Parathyroid adenoma (tissue), 2 donors: Measurements from ENCODE around the gene EPHB2.

Experiments used
- H2AFZ ChIP-seq: fragments of 300-600 bp; sonication (generic); one replicate; pipeline ENCODE4 v1.7.0; 2017; ENCODE audit warnings: antibody characterized with exemption, mild to moderate bottlenecking
- H3K27ac ChIP-seq: fragments of 300-600 bp; sonication (generic); one replicate; pipeline ENCODE4 v1.7.0; 2017
- H3K27me3 ChIP-seq: fragments of 300-600 bp; sonication (generic); one replicate; pipeline ENCODE4 v1.7.0; 2017; ENCODE audit warnings: low read length; ENCODE audit not compliant: control insufficient read depth, insufficient read depth
- H3K36me3 ChIP-seq: fragments of 300-600 bp; sonication (generic); one replicate; pipeline ENCODE4 v1.7.0; 2017; ENCODE audit warnings: low read length; ENCODE audit not compliant: control insufficient read depth, insufficient read depth
- H3K4me1 ChIP-seq: fragments of 300-600 bp; sonication (generic); one replicate; pipeline ENCODE4 v1.7.0; 2017; ENCODE audit warnings: control low read depth
- H3K4me2 ChIP-seq: fragments of 300-600 bp; sonication (generic); one replicate; pipeline ENCODE4 v1.7.0; 2017; ENCODE audit warnings: low read length
- H3K4me3 ChIP-seq: fragments of 300-600 bp; sonication (generic); one replicate; pipeline ENCODE4 v1.7.0; 2017; ENCODE audit warnings: low read depth, low read length
- H3K79me2 ChIP-seq: fragments of 300-600 bp; sonication (generic); one replicate; pipeline ENCODE4 v1.7.0; 2017; ENCODE audit warnings: control low read depth
- H3K9ac ChIP-seq: fragments of 300-600 bp; sonication (generic); one replicate; pipeline ENCODE4 v1.7.0; 2017; ENCODE audit warnings: mild to moderate bottlenecking
- H3K9me3 ChIP-seq: fragments of 300-600 bp; sonication (generic); one replicate; pipeline ENCODE4 v1.7.0; 2017; ENCODE audit warnings: low read length; ENCODE audit not compliant: control insufficient read depth
- TF ChIP-seq, protein P1 (sequence below): fragments of 300-600 bp; sonication (generic); IDR thresholded peaks from one replicate; pipeline ENCODE4 v1.7.0; 2017; ENCODE audit warnings: antibody characterized with exemption, mild to moderate bottlenecking
- donor health status: primary hyperparathyroidism.

The EPHB2 gene

DNA sequence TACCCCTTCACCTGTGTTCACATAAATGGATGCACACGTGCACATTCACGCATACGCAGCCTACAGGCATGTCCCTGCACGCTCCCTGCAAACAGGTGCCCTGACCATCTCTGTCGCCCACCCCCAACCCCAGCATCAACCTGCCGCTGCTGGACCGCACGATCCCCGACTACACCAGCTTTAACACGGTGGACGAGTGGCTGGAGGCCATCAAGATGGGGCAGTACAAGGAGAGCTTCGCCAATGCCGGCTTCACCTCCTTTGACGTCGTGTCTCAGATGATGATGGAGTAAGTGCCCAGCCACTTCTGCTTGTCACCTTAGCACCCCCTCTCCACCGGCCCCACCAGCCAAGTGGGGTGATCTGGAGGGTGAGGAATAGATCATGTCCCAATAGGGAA is 201.7 kb downstream of the EPHB2 start:
- Histone ChIP-seq H3K4me3 (no peak overlapping the region), H3K4me1 (no peaks in the 10 kb centered on the region), H3K79me2 (no peaks in the 10 kb centered on the region), H3K4me2 (no peak overlapping the region), H3K27me3 (no peaks in the 10 kb centered on the region), H3K9me3 (no peaks in the 10 kb centered on the region), H3K9ac (no peak overlapping the region), H3K27ac (no peak overlapping the region), H3K36me3 (no peaks in the 10 kb centered on the region), H2AFZ (no peak overlapping the region)
- TF ChIP-seq, protein P1, sequence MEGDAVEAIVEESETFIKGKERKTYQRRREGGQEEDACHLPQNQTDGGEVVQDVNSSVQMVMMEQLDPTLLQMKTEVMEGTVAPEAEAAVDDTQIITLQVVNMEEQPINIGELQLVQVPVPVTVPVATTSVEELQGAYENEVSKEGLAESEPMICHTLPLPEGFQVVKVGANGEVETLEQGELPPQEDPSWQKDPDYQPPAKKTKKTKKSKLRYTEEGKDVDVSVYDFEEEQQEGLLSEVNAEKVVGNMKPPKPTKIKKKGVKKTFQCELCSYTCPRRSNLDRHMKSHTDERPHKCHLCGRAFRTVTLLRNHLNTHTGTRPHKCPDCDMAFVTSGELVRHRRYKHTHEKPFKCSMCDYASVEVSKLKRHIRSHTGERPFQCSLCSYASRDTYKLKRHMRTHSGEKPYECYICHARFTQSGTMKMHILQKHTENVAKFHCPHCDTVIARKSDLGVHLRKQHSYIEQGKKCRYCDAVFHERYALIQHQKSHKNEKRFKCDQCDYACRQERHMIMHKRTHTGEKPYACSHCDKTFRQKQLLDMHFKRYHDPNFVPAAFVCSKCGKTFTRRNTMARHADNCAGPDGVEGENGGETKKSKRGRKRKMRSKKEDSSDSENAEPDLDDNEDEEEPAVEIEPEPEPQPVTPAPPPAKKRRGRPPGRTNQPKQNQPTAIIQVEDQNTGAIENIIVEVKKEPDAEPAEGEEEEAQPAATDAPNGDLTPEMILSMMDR: no peak

DNA sequence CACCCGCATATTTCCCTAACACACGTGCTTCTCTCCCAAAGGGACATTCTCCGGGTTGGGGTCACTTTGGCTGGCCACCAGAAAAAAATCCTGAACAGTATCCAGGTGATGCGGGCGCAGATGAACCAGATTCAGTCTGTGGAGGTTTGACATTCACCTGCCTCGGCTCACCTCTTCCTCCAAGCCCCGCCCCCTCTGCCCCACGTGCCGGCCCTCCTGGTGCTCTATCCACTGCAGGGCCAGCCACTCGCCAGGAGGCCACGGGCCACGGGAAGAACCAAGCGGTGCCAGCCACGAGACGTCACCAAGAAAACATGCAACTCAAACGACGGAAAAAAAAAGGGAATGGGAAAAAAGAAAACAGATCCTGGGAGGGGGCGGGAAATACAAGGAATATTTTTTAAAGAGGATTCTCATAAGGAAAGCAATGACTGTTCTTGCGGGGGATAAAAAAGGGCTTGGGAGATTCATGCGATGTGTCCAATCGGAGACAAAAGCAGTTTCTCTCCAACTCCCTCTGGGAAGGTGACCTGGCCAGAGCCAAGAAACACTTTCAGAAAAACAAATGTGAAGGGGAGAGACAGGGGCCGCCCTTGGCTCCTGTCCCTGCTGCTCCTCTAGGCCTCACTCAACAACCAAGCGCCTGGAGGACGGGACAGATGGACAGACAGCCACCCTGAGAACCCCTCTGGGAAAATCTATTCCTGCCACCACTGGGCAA is 202.9 kb downstream of the EPHB2 start:
- no peaks in the 10 kb centered on the region for H3K4me1 ChIP-seq

DNA sequence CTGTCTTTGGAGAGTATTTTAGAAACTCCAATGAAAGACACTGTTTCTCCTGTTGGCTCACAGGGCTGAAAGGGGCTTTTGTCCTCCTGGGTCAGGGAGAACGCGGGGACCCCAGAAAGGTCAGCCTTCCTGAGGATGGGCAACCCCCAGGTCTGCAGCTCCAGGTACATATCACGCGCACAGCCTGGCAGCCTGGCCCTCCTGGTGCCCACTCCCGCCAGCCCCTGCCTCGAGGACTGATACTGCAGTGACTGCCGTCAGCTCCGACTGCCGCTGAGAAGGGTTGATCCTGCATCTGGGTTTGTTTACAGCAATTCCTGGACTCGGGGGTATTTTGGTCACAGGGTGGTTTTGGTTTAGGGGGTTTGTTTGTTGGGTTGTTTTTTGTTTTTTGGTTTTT is 203.5 kb downstream of the EPHB2 start:
- no peaks in the 10 kb centered on the region for H3K4me1 ChIP-seq
- no peaks in the 10 kb centered on the region for H3K36me3 ChIP-seq
- H3K4me3 ChIP-seq: no peak overlapping the region
- no peak overlapping the region for H2AFZ ChIP-seq
- no peaks in the 10 kb centered on the region for H3K79me2 ChIP-seq
- TF ChIP-seq, protein P1: no peak
- H3K27ac ChIP-seq: no peak overlapping the region
- H3K9ac ChIP-seq: no peak overlapping the region
- no peaks in the 10 kb centered on the region for H3K9me3 ChIP-seq
- H3K4me2 ChIP-seq: no peak overlapping the region
- no peaks in the 10 kb centered on the region for H3K27me3 ChIP-seq

More for the DNA sequence above, 202.9 kb downstream of the EPHB2 start:
- no peaks in the 10 kb centered on the region for H3K79me2 ChIP-seq
- H3K27ac ChIP-seq: no peak overlapping the region
- H3K27me3 ChIP-seq: no peaks in the 10 kb centered on the region
- no peaks in the 10 kb centered on the region for H3K36me3 ChIP-seq
- no peak overlapping the region for H3K4me2 ChIP-seq
- no peaks in the 10 kb centered on the region for H3K9me3 ChIP-seq
- TF ChIP-seq, protein P1: no peak
- no peak overlapping the region for H3K9ac ChIP-seq
- no peak overlapping the region for H2AFZ ChIP-seq
- H3K4me3 ChIP-seq: no peak overlapping the region

DNA sequence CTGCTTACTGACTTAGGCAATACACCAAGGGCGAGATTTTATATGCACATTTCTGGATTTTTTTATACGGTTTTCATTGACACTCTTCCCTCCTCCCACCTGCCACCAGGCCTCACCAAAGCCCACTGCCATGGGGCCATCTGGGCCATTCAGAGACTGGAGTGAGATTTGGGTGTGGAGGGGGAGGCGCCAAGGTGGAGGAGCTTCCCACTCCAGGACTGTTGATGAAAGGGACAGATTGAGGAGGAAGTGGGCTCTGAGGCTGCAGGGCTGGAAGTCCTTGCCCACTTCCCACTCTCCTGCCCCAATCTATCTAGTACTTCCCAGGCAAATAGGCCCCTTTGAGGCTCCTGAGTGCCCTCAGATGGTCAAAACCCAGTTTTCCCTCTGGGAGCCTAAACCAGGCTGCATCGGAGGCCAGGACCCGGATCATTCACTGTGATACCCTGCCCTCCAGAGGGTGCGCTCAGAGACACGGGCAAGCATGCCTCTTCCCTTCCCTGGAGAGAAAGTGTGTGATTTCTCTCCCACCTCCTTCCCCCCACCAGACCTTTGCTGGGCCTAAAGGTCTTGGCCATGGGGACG is 204.1 kb downstream of the EPHB2 start:
- Histone ChIP-seq H3K4me2 (no peak overlapping the region), H3K79me2 (no peaks in the 10 kb centered on the region), H2AFZ (no peak overlapping the region), H3K36me3 (no peaks in the 10 kb centered on the region), H3K4me3 (no peak overlapping the region), H3K4me1 (no peaks in the 10 kb centered on the region), H3K27ac (no peak overlapping the region), H3K9me3 (no peaks in the 10 kb centered on the region), H3K27me3 (no peaks in the 10 kb centered on the region), H3K9ac (no peak overlapping the region)
- TF ChIP-seq, protein P1: no peak

DNA sequence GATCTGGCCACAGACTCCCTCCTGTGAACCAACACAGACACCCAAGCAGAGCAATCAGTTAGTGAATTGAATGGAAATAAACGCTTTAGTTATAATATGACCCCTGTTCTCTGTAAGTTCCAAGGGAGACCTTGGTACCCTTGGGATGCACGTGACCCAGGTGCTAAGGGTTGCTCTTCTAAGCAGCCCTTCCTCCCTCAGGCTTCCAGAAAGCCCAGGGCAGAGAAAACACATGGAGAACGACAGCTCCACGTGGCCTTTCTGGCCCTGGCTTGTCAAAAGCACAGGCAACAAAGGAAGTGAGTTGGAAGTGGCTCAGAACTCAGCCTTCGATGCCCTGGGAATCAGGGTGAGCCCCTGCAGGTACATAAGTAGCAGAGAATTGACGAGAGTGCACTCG is 204.6 kb downstream of the EPHB2 start:
- TF ChIP-seq, protein P1: no peak
- no peaks in the 10 kb centered on the region for H3K79me2 ChIP-seq
- H3K4me3 ChIP-seq: no peak overlapping the region

More for the DNA sequence above, 204.6 kb downstream of the EPHB2 start:
- H3K4me2 ChIP-seq: no peak overlapping the region
- H3K9me3 ChIP-seq: no peaks in the 10 kb centered on the region
- H3K27ac ChIP-seq: no peak overlapping the region
- H3K9ac ChIP-seq: no peak overlapping the region
- no peaks in the 10 kb centered on the region for H3K36me3 ChIP-seq
- H2AFZ ChIP-seq: no peak overlapping the region
- no peaks in the 10 kb centered on the region for H3K27me3 ChIP-seq
- no peaks in the 10 kb centered on the region for H3K4me1 ChIP-seq
